HepG2 (cell line): Measurements from ENCODE around the gene SIVA1. TPM values are rescaled to one million over a fixed set of nuclear protein-coding genes. Genes with fewer than 3 reads are reported as not detected.

Experiments used
- BORCS8-MEF2B ChIP-seq: sonication (generic); formaldehyde crosslinking; IDR thresholded peaks from 2 replicates; pipeline ENCODE4 v1.8.0; 2022; ENCODE audit warnings: mild to moderate bottlenecking, missing genetic modification reagents
- HCFC1 ChIP-seq: fragments of 150-350 bp; IDR thresholded peaks from 2 replicates; pipeline ENCODE4 v1.6.1; 2014; ENCODE audit warnings: low read depth, low read length
- MYPOP ChIP-seq: sonication (generic); formaldehyde crosslinking; IDR thresholded peaks from 2 replicates; pipeline ENCODE4 v1.8.1; 2023; ENCODE audit warnings: mild to moderate bottlenecking, moderate library complexity, missing genetic modification reagents
- NCOA2 ChIP-seq: sonication (generic); formaldehyde crosslinking; IDR thresholded peaks from 2 replicates; pipeline ENCODE4 v1.8.0; 2022; ENCODE audit warnings: inconsistent platforms
- NPAS2 ChIP-seq: sonication (generic); formaldehyde crosslinking; IDR thresholded peaks from 2 replicates; pipeline ENCODE4 v1.8.0; 2022; ENCODE audit warnings: mild to moderate bottlenecking, missing genetic modification reagents, borderline replicate concordance
- RELA ChIP-seq: sonication (generic); formaldehyde crosslinking; IDR thresholded peaks from 2 replicates; pipeline ENCODE4 v1.4.0; 2020; ENCODE audit warnings: missing genetic modification reagents
- RFX1 ChIP-seq: fragments of 450-650 bp; IDR thresholded peaks from 2 replicates; pipeline ENCODE4 v1.6.1; 2017
- ZHX2 ChIP-seq, 2 experiments: sonication (generic) in 1 of 2; formaldehyde crosslinking in 1 of 2; IDR thresholded peaks; 2 replicates each; pipeline versions ENCODE4 v1.6.1 to v1.9.0; 2014 to 2022; ENCODE audit warnings: antibody characterized with exemption in 1 of 2, borderline replicate concordance in 1 of 2, inconsistent platforms in 1 of 2, low read depth in 1 of 2, missing genetic modification reagents in 1 of 2
- ZNF543 ChIP-seq: sonication (generic); formaldehyde crosslinking; IDR thresholded peaks from 2 replicates; pipeline ENCODE4 v1.4.0; 2020; ENCODE audit warnings: mild to moderate bottlenecking, missing genetic modification reagents
- ZNF552 ChIP-seq: sonication (generic); formaldehyde crosslinking; IDR thresholded peaks from 2 replicates; pipeline ENCODE4 v1.9.0; 2022; ENCODE audit warnings: missing genetic modification reagents, mild to moderate bottlenecking, borderline replicate concordance
- ZNF597 ChIP-seq: sonication (generic); formaldehyde crosslinking; IDR thresholded peaks from 2 replicates; pipeline ENCODE4 v1.5.0; 2020; ENCODE audit warnings: missing genetic modification reagents
- ZNF616 ChIP-seq: sonication (generic); formaldehyde crosslinking; IDR thresholded peaks from 2 replicates; pipeline ENCODE4 v1.5.0; 2020; ENCODE audit warnings: low read depth, mild to moderate bottlenecking, missing genetic modification reagents
- polyA plus RNA-seq, 8 experiments: library from polyadenylated mRNA; depleted of rRNA in 3 of 8; stranded (reverse) in 7 of 8; unstranded in 1 of 8; fragments of >200 nt; fragmentation: Illumina TruSeq in 4 of 8; extraction: Trizol in 4 of 8; gene quantifications; 2 replicates each; pipeline versions ENCODE4 v1.2.1 to v1.2.3, GENCODE V29; 2011 to 2016; ENCODE audit warnings: low read depth in 4 of 8, missing spikeins in 1 of 8, mixed read lengths in 1 of 8; ENCODE audit not compliant: insufficient read depth in 1 of 8
- total RNA-seq, 5 experiments: library from RNA; depleted of rRNA; stranded (reverse); fragments of >200 nt; fragmentation: Illumina TruSeq; extraction: Trizol; gene quantifications; 2 replicates each; pipeline ENCODE4 v1.2.3, GENCODE V29; 2016; ENCODE audit warnings: low read depth in 1 of 5
- TF ChIP-seq, protein P1 (sequence below): IDR thresholded peaks from 2 replicates; pipeline ENCODE4 v1.6.1; 2016; ENCODE audit warnings: mild to moderate bottlenecking, missing biosample characterization, missing genetic modification reagents
- TF ChIP-seq, protein P2 (sequence below): sonication (generic); formaldehyde crosslinking; IDR thresholded peaks from 2 replicates; pipeline ENCODE4 v1.4.0; 2020; ENCODE audit warnings: mild to moderate bottlenecking, missing genetic modification reagents
- TF ChIP-seq, protein P3 (sequence below): sonication (generic); formaldehyde crosslinking; IDR thresholded peaks from 2 replicates; pipeline ENCODE4 v1.4.0; 2020; ENCODE audit warnings: low read depth, mild to moderate bottlenecking, missing genetic modification reagents

Gene SIVA1
- total and polyA plus RNA-seq, 2 of the 13 experiments (the other 11 are each of a cell fraction or from before 2014, with no cell fraction given): 123 to 186 TPM

DNA sequence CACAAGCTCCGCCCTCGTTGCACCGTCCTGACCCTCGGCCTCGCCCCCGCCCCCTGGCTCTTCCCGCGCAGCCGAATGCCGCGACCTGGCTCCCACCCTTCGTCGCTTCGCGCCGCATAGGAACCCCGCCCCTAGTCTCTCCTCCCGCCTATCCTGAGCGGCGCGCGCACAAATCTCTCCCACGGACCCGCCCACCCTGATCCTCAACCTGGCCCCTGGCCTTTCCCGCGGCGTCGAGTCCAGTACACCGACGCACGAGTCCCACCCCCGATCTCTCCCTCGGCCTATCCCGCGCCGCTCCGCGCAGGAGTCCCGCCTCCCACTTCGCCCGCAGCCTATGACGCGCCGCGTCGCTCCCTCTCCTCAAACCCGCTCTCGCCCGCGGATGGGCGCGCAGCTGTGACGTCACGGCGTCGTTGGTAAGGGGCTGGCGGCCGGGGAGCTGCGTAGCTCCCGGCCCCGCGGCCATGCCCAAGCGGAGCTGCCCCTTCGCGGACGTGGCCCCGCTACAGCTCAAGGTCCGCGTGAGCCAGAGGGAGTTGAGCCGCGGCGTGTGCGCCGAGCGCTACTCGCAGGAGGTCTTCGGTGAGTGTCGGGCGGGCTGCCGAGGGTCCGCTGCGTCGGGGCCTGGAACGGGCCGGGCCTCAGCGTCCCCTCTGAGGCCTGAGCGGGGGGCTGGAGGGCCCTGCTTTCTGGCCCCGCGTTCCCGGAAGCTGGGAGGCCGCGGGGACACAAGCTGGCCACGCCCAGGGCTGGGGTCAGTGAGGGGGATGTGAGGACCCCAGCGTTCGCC is at the start of gene SIVA1 (continued):
- TF ChIP-seq BORCS8-MEF2B (CRISPR knock-in tag) (peak; percentile 74), MYPOP (CRISPR knock-in tag) (peak; percentile 40), ZHX2 (IDR thresholded peaks at IDR 0.05; ENCODE audit: low read depth) (peak; percentile 96), ZHX2 (CRISPR knock-in tag; IDR thresholded peaks at IDR 0.05; ENCODE audit: borderline replicate concordance) (peak; percentile 19; the same call in 1 of the 2 replicates), NCOA2 (CRISPR knock-in tag) (no peak), NPAS2 (CRISPR knock-in tag) (no peak), RELA (CRISPR knock-in tag) (no peak), HCFC1 (peak; percentile 44; the same call in 1 of the 2 replicates), ZNF597 (CRISPR knock-in tag) (no peak), ZNF543 (CRISPR knock-in tag) (peak; percentile 15; the same call in 1 of the 2 replicates), RFX1 (0 out of 2 replicates have a peak, but pooled peaks have one; percentile 4), ZNF552 (CRISPR knock-in tag) (no peak), ZNF616 (CRISPR knock-in tag) (0 out of 2 replicates have a peak, but pooled peaks have one; percentile 28)
- TF ChIP-seq, protein P1, sequence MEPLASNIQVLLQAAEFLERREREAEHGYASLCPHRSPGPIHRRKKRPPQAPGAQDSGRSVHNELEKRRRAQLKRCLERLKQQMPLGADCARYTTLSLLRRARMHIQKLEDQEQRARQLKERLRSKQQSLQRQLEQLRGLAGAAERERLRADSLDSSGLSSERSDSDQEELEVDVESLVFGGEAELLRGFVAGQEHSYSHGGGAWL (CRISPR knock-in tag): peak; percentile 82
- TF ChIP-seq, protein P2, sequence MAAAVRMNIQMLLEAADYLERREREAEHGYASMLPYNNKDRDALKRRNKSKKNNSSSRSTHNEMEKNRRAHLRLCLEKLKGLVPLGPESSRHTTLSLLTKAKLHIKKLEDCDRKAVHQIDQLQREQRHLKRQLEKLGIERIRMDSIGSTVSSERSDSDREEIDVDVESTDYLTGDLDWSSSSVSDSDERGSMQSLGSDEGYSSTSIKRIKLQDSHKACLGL (CRISPR knock-in tag): peak; percentile 95
- TF ChIP-seq, protein P3, sequence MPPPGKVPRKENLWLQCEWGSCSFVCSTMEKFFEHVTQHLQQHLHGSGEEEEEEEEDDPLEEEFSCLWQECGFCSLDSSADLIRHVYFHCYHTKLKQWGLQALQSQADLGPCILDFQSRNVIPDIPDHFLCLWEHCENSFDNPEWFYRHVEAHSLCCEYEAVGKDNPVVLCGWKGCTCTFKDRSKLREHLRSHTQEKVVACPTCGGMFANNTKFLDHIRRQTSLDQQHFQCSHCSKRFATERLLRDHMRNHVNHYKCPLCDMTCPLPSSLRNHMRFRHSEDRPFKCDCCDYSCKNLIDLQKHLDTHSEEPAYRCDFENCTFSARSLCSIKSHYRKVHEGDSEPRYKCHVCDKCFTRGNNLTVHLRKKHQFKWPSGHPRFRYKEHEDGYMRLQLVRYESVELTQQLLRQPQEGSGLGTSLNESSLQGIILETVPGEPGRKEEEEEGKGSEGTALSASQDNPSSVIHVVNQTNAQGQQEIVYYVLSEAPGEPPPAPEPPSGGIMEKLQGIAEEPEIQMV (CRISPR knock-in tag): peak; percentile 91
